ENCODE data around the gene SORCS3.

DNA sequence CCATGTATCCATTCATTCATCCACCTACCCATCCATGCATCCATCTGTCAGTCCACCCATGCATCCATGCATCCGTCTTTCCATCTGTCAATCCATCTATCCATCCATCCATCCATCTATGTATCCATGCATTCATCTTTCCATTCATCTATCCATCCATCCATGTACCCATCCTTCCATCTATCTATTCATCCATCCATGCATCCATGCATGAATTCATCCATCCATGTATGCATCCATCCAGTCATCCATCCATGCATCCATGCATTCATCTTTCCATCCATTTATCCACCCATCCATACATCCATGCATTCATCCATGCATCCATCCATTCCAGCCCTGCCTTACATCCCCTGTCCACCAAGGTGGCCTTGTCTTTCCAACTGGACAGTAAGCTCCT, 45.7 kb downstream of the SORCS3 start:
- TF ChIP-seq, protein P1, sequence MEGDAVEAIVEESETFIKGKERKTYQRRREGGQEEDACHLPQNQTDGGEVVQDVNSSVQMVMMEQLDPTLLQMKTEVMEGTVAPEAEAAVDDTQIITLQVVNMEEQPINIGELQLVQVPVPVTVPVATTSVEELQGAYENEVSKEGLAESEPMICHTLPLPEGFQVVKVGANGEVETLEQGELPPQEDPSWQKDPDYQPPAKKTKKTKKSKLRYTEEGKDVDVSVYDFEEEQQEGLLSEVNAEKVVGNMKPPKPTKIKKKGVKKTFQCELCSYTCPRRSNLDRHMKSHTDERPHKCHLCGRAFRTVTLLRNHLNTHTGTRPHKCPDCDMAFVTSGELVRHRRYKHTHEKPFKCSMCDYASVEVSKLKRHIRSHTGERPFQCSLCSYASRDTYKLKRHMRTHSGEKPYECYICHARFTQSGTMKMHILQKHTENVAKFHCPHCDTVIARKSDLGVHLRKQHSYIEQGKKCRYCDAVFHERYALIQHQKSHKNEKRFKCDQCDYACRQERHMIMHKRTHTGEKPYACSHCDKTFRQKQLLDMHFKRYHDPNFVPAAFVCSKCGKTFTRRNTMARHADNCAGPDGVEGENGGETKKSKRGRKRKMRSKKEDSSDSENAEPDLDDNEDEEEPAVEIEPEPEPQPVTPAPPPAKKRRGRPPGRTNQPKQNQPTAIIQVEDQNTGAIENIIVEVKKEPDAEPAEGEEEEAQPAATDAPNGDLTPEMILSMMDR (conservative IDR thresholded peaks at IDR 0.05), result no peak
- no peak for TF ChIP-seq ZFX (IDR thresholded peaks at IDR 0.05)

Data from C4-2B (cell line).